K562 (cell line): ENCODE results near the gene IGF2BP3. TPM values are rescaled to one million over a fixed set of nuclear protein-coding genes. Genes with fewer than 3 reads are reported as not detected.
A peak's percentile ranks its signal among the peaks of the same experiment; 100 is the strongest.

Experiments used
- ARID2 ChIP-seq: fragments of 450-650 bp; IDR thresholded peaks from 2 replicates; pipeline ENCODE4 v1.6.1; 2017; ENCODE audit warnings: antibody characterized with exemption, mild to moderate bottlenecking
- BRF2 ChIP-seq: IDR thresholded peaks from 3 replicates; pipeline ENCODE4 v1.6.1; 2011; ENCODE audit warnings: borderline replicate concordance, mild to moderate bottlenecking; ENCODE audit not compliant: insufficient read length, insufficient read depth
- HDGF ChIP-seq: fragments of 450-650 bp; IDR thresholded peaks from 2 replicates; pipeline ENCODE4 v1.6.1; 2016
- HMGXB4 ChIP-seq: sonication (generic); formaldehyde crosslinking; IDR thresholded peaks from 2 replicates; pipeline ENCODE4 v1.8.1; 2023; ENCODE audit warnings: mild to moderate bottlenecking, missing genetic modification reagents
- KDM1A ChIP-seq, 2 experiments: fragments of 450-650 bp; IDR thresholded peaks; 2 replicates each; pipeline ENCODE4 v1.6.1; 2016; ENCODE audit warnings: mild to moderate bottlenecking in 2 of 2
- NRF1 ChIP-seq, 2 experiments: fragments of 450-650 bp; IDR thresholded peaks in 1 of 2; conservative IDR thresholded peaks in 1 of 2; 2 replicates each; pipeline ENCODE4 v1.6.1; 2014; ENCODE audit warnings: mild to moderate bottlenecking in 2 of 2
- RBM39 ChIP-seq: fragments of 200-400 bp; formaldehyde crosslinking; optimal IDR thresholded peaks from 2 replicates; pipeline ENCODE3; 2018; ENCODE audit warnings: low read depth, low read length
- SMAD3 ChIP-seq: fragments of 450-650 bp; formaldehyde crosslinking; conservative IDR thresholded peaks from 2 replicates; pipeline ENCODE4 v1.4.0; 2020; ENCODE audit warnings: mild to moderate bottlenecking
- SP2 ChIP-seq: IDR thresholded peaks from 2 replicates; pipeline ENCODE4 v1.6.1; 2011; ENCODE audit warnings: mild to moderate bottlenecking, low read depth, low read length, moderate library complexity; ENCODE audit not compliant: poor library complexity, severe bottlenecking; ENCODE audit errors: extremely low read depth
- TBP ChIP-seq: optimal IDR thresholded peaks from 2 replicates; pipeline ENCODE3; 2011; ENCODE audit warnings: low read depth, low read length, improper control_type of control experiment
- ZNF133 ChIP-seq: fragments of 250-450 bp; sonication (Bioruptor Pico); IDR thresholded peaks from 2 replicates; pipeline ENCODE4 v1.4.0; 2020; ENCODE audit warnings: mild to moderate bottlenecking
- ZNF239 ChIP-seq: fragments of 250-450 bp; sonication (Bioruptor Pico); IDR thresholded peaks from 2 replicates; pipeline ENCODE4 v1.4.0; 2020; ENCODE audit warnings: mild to moderate bottlenecking
- ZNF407 ChIP-seq: fragments of 450-650 bp; IDR thresholded peaks from 2 replicates; pipeline ENCODE4 v1.6.1; 2016; ENCODE audit warnings: low read depth
- ZNF699 ChIP-seq: fragments of 250-450 bp; sonication (Bioruptor Pico); IDR thresholded peaks from 2 replicates; pipeline ENCODE4 v1.8.0; 2021; ENCODE audit warnings: mild to moderate bottlenecking, moderate library complexity; ENCODE audit not compliant: insufficient replicate concordance
- polyA plus RNA-seq, 8 experiments: library from polyadenylated mRNA; depleted of rRNA in 4 of 8; stranded (reverse) in 5 of 8; unstranded in 3 of 8; fragments of >200 nt; fragmentation: Nextera tagmentation in 2 of 8; fragmentation: Illumina TruSeq in 1 of 8; extraction: Ambion mirVana in 2 of 8; extraction: Trizol in 1 of 8; gene quantifications; 2 replicates each; pipeline versions ENCODE4 v1.2.1 to v1.2.3, GENCODE V29; 2011 to 2014; ENCODE audit warnings: inconsistent platforms in 1 of 8, missing spikeins in 1 of 8
- total RNA-seq, 7 experiments: library from RNA; depleted of rRNA in 6 of 7; stranded (reverse); fragments of >200 nt in 6 of 7; fragmentation: Illumina TruSeq in 2 of 7; extraction: Trizol in 2 of 7; gene quantifications; 2 replicates each; pipeline versions ENCODE4 v1.2.1 to v1.2.3, GENCODE V29; 2011 to 2021; ENCODE audit warnings: low replicate concordance in 1 of 7

Gene IGF2BP3
- total and polyA plus RNA-seq, 9 of the 15 experiments (the other 6 are each of a cell fraction or from before 2014, with no cell fraction given): 8.4 to 88.1 (median 61.2) TPM

- TF ChIP-seq ZNF407 (no peak), KDM1A (IDR thresholded peaks at IDR 0.05) (no peak), TBP (peak; percentile 77), ARID2 (no peak), ZNF699 (no peak), NRF1 (conservative IDR thresholded peaks at IDR 0.05 in 1 of 2, IDR thresholded peaks at IDR 0.05 in 1 of 2) (peak; percentile 87 to 89), SP2 (no peak), RBM39 (no peak), SMAD3 (CRISPR knock-in tag) (0 out of 2 replicates have a peak, but pooled peaks have one; percentile 68), BRF2 (no peak), ZNF133 (no peak), HMGXB4 (CRISPR knock-in tag) (peak; percentile 89), HDGF (no peak), ZNF239 (peak; percentile 50)
Measured at GRCh38 chr7:23298885-23299769, 171.2 kb downstream of the IGF2BP3 start, which contains the start of gene MALSU1 (continued).
